ENCODE results near the gene NEK2.
"Not testable (repeated sequence)": the region's sequence is repeated elsewhere in the genome, so short reads cannot be mapped to it uniquely, and the experiment has no call there.

The NEK2 gene

DNA sequence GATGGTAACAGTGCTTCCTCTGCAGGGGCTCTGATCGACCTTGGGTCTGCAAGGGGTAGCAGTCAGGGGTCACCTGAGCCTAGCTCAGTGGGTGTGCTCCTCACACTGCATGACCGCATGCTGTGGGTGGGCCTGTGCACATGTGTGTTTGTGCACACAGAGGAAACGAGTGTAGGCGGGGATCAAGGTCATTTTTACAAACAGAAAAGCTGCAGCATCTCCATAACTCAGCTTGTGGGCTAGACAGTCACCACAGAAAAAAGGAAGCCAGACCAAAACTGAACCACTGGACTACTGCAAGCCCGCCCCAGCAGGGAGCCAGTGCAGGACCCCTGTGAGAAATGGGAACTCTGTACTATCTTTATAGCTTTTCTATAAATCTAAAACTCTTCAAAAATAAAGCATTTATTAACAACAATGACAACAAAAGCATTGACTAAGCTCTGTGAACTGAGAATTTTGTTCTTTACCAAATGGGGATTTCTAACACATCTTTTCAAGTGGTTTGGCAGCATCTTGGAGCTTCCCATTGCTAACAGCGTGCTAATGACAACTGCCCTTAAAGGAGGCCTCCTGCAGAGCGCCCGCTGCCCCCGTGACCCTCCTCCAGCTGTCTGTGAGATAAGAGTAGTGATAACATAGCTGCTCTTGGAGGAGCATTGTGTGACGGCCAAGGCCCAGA, 19.9 kb upstream of the NEK2 start:
- DNase-seq (ENCODE audit: low read depth) = no peak
- H3K4me3 ChIP-seq (ENCODE audit: low read depth, low read length) = no peak overlapping the region
- no peak for TF ChIP-seq CTCF (IDR thresholded peaks at IDR 0.05; ENCODE audit: control insufficient read depth, extremely low read depth, insufficient read depth)

GRCh38 chr1:211693911-211694310, 18.5 kb upstream of the NEK2 start:
- H3K4me3 ChIP-seq (ENCODE audit: low read depth, low read length); DNase-seq (ENCODE audit: low read depth): not testable (repeated sequence)

- no peak for DNase-seq (ENCODE audit: low read depth)
- no peak overlapping the region for H3K4me3 ChIP-seq (ENCODE audit: low read depth, low read length)
- no peak for TF ChIP-seq CTCF (IDR thresholded peaks at IDR 0.05; ENCODE audit: control insufficient read depth, extremely low read depth, insufficient read depth)
These were observed 13.0 kb upstream of the NEK2 start for GRCh38 chr1:211688421-211688820.

DNA sequence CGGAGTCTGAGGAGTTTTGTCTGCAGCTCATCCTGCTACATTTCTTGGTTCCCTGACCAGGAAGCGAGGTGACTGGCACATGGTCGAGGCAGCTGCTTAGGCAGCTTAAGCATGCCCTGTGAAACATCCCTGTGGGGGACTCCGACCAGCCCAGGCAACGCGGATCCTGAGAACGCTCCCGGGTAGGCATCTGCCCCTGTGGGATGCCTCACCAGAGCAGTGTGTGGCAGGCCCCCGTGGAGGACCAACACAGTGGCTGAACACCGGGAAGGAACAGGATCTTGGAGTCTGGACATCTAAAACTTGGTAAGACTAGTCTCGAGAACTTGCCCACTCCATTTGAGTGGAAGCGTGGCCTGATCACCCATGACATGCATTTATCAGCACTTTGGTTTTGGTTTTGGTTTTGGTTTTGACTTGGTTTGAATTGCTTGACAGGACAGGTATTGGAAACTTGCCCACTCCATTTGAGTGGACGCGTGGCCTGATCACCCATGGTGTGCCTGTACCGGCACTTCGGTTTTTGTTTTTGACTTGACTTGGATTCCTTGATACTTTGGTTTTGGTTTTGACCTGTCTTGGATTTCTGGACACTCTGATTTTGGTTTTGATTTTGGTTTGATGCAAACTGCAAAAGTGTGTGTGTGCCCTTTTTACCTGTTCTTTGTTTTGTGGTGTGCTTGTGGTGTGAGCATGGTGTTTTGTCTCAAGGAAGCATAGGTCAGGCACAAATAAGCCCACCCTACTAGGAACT, 12.2 kb upstream of the NEK2 start:
- DNase-seq (ENCODE audit: low read depth) = no peak
- H3K4me3 ChIP-seq (ENCODE audit: low read depth, low read length) = no peak overlapping the region

GRCh38 chr1:211685823-211686222, 10.4 kb upstream of the NEK2 start:
- no peak for DNase-seq (ENCODE audit: low read depth)
- no peak overlapping the region for H3K4me3 ChIP-seq (ENCODE audit: low read depth, low read length)
- TF ChIP-seq CTCF (IDR thresholded peaks at IDR 0.05; ENCODE audit: control insufficient read depth, extremely low read depth, insufficient read depth) = no peak

More for the DNA sequence above, 12.2 kb upstream of the NEK2 start:
- TF ChIP-seq CTCF (IDR thresholded peaks at IDR 0.05; ENCODE audit: control insufficient read depth, extremely low read depth, insufficient read depth) = no peak

GRCh38 chr1:211684791-211685190, 9.4 kb upstream of the NEK2 start:
- no peak for TF ChIP-seq CTCF (IDR thresholded peaks at IDR 0.05; ENCODE audit: control insufficient read depth, extremely low read depth, insufficient read depth)
- no peak overlapping the region for H3K4me3 ChIP-seq (ENCODE audit: low read depth, low read length)
- DNase-seq (ENCODE audit: low read depth) = no peak

DNA sequence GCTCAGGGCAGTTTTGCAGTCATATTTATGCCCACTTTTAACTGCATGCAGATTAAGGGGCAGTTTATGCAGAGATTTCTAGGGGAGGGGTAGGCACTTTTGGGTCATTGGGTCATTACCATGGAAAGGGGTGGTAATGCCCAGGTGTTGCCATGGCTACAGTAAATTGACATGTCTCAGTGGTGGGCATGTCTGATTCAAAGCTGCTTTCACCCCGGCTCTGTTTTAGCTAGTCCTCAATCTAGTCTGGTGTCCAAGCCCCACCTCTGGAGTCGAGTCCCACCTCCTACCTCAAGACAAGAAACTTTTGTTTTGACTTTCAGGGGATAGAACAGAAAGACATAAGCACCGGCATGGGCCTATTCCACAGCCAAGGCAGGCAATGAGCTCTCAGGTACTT, 8.9 kb upstream of the NEK2 start:
- H3K4me3 ChIP-seq (ENCODE audit: low read depth, low read length) = no peak overlapping the region
- no peak for DNase-seq (ENCODE audit: low read depth)
- TF ChIP-seq CTCF (IDR thresholded peaks at IDR 0.05; ENCODE audit: control insufficient read depth, extremely low read depth, insufficient read depth) = no peak

Measured in LNCaP clone FGC (cell line).